HG03025 (cell line): ENCODE measurements around the gene CHD8.
A peak's percentile ranks its signal among the peaks of the same experiment; 100 is the strongest.

Experiments used
- ATAC-seq: cut with Tn5 transposase; IDR thresholded peaks from one replicate; pipeline ENCODE4 v1.9.1; 2021; ENCODE audit warnings: mild to moderate bottlenecking, moderate library complexity; ENCODE audit not compliant: unreplicated experiment, low FRiP score

CHD8 gene

DNA sequence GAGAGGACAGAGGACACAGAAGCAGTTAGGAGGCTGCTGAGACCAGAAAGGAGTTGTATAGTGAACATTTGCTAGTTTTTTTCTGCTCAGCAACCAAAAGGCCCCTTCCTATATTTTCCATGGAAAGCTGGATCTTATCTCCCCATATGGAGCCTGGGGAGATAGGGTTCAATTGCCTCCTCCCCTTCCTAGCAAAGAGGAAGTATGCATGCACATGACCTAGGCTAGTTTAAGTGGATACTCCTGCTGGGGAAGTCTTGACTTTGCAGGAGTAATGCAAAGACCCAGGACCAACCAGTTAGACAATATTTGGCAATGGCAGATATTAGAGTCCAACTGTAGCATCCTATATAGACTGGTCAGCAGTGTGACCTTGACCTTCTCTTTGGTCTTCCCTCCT is 15.1 kb downstream of the CHD8 start:
- no peak for ATAC-seq

DNA sequence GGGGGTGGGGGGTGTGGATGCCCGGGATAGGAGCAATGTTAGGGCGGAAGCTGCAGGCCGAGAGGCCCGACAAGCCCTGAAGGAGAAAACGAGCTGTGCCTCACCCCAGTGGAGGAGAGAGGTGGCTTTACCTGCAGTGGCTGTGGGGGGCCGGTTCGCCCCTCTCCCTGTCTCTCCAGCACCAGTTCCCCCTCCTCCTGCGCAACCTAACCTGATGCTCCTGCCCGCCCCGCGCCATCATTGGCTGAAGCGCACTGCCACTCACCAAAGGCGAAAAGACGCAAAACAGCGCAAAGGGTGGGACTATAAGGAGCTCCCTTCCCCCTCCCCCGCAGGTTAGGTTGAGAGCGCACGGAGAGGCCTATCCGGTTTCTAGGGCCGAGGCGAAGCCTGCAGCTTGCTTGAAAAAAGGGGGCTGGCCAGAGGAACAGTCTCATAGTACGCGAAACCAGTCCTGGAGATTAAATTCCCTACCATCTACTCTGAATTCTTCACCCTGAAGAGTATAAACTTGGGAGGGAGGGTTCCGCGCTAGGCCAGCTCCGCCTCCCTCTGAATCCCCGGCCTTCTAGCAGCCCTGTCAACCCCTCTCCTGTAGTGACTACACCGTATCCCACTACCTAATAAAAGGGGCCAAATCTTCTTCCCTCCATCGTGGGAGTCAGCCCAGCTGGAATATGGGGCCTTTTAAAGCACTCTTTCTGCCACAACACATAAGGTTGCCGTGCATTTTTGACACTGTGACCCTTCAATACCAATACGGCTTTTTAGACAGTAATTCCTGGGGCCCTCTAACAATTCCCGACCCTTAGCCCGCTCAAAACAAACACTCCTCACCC is 18.6 kb downstream of the CHD8 start:
- peak; percentile 94 for ATAC-seq

DNA sequence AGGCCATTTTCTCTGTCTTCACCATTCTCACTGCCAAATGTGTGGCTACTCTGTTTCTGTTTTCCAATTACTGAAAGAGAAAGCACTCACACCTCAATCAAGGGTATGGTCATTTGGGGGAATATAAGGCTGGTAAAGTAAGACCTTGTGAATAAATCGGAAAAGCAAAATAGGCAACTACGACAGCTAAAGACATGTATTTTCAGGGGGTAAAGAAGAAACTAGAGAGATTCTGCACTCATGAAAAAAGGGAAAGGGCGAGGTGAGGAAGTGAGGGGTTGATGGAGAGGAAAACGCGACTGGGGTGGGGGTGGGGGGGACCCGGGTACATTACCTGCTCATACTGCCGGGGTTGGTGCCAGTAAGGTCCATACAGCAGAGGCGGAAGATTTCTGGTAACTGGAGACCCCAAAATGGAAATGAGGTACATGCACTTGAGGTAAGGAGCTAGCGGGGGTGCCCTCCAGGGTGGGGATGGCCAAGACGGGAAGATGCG is 19.3 kb downstream of the CHD8 start:
- no peak for ATAC-seq

DNA sequence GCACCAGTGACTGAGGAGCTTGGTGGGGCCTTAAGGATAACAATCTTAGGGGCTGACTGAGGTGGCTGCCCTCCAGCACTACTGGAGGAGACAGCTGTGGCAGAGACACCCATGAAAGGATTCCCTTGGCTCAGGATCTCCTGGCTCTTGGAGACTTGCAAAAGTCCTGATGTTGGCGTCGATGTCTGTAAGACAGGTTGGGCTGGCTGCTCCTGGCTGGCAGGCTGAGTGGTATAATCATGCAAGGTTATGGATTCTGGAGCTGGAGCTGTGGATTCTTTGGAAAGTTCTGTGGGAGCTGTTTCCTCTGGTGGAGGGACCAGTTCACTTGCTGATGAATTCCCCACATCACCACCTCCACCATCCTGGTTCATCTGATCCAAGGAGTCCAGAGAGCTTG is 24.8 kb downstream of the CHD8 start:
- no peak for ATAC-seq

DNA sequence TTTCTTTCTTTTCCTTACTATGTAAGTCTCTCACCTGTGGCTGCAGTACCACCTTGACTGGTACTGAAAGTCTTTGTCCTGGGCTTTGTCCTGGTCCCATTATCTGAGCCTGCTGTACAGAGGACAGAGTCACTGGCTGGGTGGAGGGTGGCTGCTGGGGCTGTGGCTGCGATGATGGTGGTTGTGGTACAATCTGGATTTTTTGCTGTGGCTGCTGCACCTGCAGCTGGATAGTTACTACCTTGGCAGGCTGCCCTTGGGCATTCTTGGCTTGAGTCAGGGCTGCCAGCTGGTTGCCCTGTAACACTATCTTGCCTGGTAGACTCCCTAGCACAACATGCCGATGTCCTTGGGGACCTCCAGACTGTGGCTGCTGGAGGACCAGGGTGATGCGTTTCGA is 27.0 kb downstream of the CHD8 start:
- no peak for ATAC-seq

DNA sequence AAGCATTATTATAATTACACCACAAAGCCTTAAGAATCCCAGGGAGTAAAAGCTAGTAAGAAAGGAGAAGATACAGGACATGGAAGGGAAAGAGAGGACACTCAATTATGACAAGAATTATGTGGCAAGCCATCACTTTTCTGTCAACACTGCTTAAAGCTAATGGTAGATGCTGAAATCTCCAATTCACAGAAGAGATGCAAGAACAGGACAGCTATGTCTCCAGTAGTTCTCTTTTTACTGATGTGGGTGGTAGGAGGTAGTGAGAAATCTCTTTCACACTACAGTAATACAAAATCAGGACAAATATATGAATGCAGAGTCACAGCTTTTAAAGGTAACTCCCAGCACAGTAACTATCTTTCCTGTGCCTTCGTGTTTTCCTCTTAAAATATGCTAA is 29.2 kb downstream of the CHD8 start:
- no peak for ATAC-seq

DNA sequence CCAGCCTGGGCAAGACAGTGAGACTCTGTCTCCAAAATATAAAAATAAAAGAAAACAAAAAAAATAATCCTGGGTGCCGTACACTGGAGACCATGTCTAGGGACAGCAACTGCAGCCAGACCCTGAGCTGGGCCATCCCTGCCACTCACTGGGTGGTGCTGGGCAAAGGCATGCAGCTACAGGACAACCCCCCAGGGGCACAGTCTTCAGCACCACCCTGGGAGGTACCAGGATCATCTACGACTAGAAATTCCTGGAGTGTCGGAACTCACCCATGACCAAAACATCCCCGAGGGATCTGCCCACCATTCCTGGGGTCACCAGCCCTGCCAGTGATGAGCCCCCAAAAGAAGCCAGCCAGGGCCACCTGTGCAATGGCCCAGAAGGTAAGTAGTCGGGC is 36.4 kb downstream of the CHD8 start:
- no peak for ATAC-seq

DNA sequence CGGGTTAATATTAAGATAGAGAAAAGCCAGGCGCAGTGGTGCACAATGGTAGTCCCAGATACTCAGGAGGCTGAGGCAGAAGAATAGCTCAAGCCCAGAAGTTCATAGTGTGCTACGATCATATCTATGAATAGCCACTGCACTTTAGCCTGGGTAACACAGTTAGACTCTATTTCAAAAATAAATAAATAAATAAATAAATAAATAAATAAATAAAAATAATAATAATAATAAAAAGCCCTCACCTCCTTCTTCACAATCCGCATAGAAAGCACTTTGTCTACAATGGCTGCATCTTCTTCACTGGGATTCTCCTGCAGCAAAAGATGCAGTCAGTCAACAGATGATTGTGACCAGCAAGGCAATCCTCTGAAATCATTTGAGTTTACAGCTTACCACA is 40.6 kb downstream of the CHD8 start:
- ATAC-seq: no peak

DNA sequence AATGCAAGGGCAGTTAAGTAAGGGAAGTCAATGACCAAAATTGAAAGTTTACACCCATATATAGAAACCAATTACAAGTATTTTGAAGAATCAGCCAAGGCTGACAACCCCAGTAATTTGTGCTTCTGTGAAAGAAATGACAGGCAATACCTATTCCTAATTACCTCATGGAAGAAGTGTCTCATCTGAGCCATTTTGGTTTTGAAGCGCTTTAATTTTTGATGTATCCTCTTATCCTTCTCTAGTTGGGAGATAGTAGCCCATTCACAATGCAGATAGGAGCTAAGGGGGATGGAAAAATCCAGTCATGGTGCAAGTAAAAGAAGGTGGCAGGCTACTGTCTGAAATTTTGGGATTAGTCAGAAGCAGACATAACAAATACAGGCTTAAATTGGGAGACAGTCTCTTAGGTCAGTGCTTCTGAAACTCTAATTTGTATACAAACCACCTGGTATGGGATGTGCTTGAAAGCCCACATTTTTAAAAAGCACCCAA is 41.7 kb downstream of the CHD8 start:
- no peak for ATAC-seq

DNA sequence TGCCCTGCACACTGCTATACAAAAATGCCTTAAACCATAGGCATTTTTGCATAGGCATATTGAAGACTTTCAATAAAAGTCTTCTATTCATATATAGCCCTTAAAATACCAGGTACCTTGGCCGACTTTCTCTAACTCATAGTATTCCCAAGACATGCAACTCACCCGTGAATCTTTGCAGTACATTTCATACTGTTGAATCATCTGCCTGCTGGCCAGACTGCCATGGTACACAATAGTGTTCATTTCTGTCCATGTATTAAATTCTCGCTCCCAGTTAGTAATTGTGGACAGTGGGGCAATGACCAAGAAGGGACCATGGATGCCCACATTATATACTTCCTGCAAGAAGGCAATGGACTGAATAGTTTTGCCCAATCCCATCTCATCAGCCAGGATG is 47.8 kb downstream of the CHD8 start:
- ATAC-seq: no peak

DNA sequence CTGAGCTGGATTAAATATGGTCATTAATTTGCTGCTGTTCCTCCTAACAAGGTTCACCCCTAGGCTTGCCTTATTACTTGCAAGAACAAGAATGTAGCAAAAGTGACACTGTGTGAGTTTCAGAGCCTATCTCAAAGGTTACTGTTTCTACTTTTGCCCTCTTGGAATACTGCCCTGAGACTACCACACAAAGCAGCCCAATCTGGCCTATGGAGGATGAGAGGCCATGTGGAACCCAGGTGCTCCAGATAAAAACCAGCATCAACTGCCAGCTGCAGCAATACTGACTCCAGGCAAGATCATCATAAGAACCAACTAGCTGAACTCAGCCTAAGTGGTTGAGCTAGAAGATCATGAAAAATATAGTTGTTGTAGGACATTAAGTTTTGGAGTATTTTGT is 49.7 kb downstream of the CHD8 start:
- no peak for ATAC-seq

DNA sequence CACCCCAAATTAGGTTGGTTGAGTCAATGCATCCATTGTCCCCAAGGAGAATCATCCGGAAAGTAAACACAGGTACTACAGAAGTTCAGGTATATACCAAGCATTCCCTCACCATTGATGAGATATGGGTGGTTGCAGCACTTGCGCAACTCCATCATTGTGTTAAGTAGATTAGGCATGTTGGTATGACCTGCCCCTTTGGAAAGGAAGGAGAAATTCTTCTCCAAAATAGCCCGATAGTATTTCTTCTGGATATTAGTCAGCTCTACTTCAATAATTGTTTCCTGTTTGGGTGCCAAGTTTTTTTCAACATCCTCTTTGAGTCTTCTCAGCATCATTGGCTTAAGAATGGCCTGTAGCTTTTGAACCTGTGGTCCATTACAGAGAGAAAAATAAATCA is 50.8 kb downstream of the CHD8 start:
- ATAC-seq: no peak

DNA sequence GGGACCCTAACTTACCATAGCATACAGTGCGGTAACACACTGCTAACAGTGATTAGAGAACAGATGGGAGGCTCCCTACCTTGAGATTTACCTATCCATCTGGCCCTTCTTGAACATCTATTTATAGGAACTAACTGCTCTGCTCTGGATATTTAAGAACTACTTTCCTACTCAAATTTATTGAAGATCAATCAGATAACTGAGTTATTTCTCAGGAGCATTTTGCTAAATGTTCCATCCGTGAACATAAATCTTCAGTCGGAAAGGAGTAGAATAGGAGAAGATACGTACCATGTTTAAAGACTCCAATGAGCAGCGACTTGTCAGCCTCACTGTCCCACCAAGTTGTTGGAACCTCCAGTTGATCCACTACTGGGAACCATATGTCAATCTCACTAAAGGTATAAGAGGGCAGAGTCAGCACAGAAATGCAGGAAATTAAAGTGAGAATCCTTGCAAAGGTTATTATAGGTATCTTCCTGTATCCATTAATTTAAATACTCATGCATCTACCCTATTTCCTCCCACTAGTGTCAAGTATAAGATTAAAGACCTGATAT is 56.5 kb downstream of the CHD8 start:
- no peak for ATAC-seq

DNA sequence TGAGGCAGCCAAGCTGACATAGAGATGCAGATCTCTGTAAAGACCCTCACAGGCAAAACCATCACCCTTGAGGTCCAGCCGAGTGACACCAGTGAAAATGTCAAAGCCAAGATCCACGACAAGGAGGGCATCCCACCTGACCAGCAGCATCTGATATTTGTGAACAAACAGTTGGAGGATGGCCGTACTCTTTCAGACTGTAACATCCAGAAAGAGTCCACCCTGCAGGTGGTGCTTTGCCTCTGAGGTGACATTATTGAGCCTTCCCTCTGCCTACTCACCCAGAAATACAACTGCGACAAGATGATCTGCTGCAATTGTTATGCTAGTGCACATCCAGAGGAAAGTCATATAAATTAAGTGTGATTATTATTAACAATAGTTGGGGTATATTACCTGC is 57.0 kb downstream of the CHD8 start:
- ATAC-seq: no peak

DNA sequence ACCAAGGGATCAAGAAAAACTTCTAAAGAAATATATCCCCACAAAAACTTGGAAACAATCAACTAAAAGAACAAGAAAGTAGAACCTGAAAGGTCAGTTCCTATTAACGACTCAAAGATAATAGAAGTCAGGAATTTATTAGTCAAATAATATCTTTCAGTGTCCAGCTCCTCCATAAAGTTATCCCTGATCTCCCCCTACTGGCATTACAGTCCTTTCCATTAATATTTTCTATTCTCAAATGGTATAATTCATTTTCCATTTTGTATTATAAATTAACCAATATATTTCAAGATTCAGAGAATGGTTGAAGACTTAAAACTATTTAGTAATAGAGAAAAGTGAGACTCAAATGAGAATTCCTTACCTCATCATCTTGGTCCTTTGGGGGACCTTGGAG is 60.5 kb downstream of the CHD8 start:
- no peak for ATAC-seq

DNA sequence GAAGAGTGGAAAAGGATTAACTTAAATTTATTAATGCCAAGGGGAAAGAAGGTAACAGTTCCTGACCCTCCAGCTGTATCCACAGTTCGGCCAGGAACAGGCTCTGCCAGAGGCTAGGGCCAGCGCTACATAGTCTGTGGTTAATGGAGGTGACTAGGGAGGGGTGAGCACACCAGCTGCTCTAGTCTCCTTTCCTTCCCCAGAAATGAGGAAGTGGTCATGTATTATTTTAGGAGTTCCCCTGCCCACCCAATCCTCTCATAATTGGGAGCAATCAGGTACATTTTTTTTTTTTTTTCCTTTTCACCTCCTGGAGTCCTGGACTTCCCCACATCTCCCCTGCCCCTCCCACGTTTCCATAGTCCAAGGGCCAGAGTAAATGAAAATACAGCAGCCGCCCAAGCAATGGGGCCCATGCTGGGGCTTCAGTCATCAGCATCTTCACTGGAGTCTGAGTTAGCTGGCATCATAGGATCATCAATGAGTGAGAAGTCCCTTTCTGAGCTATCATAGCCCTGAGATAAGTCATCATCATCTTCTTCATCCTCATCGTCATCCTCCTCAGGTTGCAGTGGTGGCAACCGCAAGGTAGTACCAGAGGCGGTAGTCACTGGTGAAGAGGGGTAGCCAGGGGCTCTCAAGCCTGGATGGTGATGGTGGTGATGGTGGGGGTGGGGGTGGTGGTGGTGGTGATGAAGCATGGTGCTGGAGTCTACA is 70.6 kb downstream of the CHD8 start:
- no peak for ATAC-seq

DNA sequence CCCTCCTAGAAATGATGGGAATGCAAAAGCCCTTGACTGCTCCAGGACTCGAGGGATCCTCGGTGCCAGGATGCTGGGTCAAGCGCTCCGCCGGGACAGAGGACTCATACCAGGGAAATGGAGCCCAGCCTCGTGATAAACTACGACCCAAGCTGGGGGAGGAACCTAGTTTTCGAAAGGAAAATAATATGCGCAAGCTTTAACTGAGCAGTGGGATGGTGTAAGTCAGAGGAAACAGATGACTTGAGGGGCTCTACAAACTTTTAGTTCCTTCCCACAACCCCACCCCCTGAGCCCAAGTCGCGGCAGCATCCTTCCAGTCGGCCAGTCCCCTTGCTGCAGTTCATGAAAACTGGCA is 71.5 kb downstream of the CHD8 start:
- ATAC-seq: peak; percentile 19

DNA sequence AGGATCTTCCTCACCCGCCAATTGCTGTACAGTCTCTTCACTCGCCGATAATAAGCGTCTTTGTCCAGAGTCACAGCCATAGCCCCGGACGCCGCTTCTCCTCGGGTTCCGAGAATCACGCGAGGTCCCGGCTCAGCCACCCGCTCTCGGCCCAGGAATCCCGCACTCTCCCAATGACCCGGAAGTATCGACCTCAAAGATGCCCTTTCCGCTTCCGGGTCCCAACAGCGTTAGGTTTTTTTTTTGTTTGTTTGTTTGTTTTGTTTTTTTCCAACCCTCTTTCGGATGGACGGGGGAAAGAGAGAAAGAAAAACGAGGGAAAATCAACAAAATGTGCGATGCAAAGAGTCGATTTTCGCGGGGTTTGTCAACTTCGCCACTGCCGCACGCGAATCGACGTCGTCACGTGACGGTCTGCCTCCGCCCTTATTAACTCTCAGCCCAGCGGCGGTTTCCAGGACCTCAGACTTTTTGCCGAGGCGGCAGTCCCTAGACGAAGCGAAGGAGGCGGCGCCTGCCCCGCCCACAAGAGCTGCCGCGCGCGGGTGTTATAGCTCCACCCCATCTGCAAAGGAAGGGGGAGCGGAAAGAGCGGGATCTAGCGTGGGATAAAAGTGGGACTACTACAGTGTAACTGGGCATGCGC is 72.0 kb downstream of the CHD8 start, which contains the start of gene SUPT16H:
Gene SUPT16H (minus strand): TSS at position 172 of the 646 bp plus-strand sequence. CDS start 92 bp downstream, at position 80.
- peak; percentile 90 for ATAC-seq

DNA sequence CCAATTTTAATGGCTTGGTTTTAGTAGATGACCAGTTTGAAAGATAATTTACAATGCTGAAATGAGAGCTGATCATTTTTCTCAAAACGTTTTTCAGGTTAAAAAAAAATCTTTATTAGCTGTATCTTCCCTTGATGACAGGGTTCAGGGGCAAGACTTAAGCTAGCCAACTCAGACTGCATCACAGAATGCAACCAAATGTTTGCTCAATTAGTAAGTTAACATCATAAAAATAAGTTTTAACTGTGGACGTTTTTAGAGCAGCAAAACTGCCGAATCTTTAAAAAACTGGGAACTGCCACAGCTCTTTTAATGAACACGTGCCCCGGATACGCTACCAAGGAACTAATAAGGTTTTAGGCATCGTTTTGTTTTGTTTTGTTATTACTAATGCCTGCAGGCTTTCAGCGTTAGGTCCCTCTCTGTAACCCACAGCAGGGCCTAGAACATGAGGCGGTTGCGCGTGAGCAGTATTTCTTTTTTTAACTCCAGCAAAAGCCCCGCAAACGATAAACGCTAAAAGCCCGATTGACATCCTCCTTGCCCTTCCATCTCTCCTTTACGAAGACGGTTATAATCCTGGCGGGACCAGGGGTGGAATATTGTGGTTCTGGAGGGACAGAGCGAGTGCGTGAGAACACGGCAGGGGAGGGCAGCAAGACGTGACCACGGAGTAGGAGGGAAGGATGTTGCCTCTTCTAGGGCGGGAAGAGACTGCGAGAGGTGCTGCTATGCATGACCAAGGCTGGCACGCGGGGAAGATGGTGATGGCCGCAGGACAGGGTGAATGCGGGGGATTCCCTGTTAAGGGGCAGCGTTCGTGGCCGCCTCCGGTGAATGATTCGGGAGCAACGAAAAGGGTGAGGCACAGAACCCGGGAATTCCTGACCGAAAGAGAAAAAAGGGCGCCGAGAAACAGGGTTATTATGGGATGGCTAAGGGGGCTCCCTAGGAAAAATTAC is 72.8 kb downstream of the CHD8 start:
- ATAC-seq: no peak

DNA sequence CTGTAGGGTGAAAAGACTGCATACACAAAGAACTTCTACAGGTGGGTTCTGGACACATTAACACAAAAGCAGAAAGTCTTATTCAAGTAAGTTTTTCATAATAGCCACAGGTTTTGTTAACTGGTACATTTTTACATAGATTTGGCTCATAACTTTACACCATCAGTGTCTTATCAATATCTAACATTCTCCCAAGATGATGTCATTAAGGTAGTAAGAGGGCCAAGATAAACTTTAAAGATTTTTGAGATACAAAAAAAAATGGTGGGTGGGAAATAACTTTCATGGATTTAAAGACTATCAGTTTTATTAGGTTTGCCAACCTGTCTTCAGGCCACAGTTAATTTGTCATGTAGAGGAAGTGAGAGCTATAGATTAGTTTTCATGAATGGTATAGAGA is 73.8 kb downstream of the CHD8 start:
- no peak for ATAC-seq
